AG04449 (cell line): Measurements from ENCODE around the gene SLIT3.

ENCODE experiments used
- CTCF ChIA-PET: fragments of 350-600 bp; formaldehyde crosslinking; extraction: SDS; loops from one replicate; lab custom pipeline; 2021; ENCODE audit warnings: antibody characterized with exemption; lab: Yijun Ruan, JAX
- POLR2A ChIA-PET: fragments of 400-600, 350-600 bp; formaldehyde crosslinking; extraction: SDS; loops from one replicate; lab custom pipeline; 2020; ENCODE audit warnings: antibody characterized with exemption, inconsistent platforms; lab: Yijun Ruan, JAX
- DNase-seq: peaks from one replicate; pipeline ENCODE4 v3.0.0-alpha.2; 2010; ENCODE audit warnings: low read depth, low spot score
- H3K4me3 ChIP-seq: 2 replicates; pipeline ENCODE4 v1.5.1; 2011; ENCODE audit warnings: low read depth, mild to moderate bottlenecking, control low read depth, low read length
- TF ChIP-seq, protein P1 (sequence below): IDR thresholded peaks from one replicate; pipeline ENCODE4 v1.5.1; 2011; ENCODE audit warnings: mild to moderate bottlenecking, moderate library complexity, low read length, control low read depth, inconsistent platforms; ENCODE audit not compliant: insufficient read depth; ENCODE audit errors: missing control alignments

SLIT3 gene

DNA sequence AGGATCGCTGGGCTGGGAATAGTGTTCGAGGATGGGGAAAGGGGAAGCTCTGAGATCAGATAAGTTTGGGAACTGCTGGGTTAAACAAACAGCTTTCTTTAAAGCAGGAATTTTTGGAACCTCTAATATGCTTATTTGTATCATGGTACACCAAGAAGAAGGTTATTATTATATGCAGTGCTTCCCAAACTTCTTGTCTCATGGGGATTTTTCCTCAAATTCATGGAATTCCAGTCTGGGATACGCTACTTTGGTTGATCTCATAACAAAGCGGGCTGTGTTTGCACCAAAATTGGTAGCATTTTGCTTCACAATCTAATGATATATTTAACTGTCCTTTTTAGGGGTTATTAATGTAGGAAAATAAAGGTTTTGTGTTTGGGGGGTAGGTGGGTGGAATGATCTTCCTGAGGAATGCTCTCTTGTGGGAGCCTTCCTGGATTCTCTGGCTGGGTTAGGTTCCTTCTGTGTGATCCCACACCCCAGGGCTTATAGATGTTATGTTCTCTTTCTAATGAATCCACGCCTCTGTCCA is 605.6 kb downstream of the SLIT3 start:
- POLR2A ChIA-PET, result no interaction called here
- TF ChIP-seq, protein P1, sequence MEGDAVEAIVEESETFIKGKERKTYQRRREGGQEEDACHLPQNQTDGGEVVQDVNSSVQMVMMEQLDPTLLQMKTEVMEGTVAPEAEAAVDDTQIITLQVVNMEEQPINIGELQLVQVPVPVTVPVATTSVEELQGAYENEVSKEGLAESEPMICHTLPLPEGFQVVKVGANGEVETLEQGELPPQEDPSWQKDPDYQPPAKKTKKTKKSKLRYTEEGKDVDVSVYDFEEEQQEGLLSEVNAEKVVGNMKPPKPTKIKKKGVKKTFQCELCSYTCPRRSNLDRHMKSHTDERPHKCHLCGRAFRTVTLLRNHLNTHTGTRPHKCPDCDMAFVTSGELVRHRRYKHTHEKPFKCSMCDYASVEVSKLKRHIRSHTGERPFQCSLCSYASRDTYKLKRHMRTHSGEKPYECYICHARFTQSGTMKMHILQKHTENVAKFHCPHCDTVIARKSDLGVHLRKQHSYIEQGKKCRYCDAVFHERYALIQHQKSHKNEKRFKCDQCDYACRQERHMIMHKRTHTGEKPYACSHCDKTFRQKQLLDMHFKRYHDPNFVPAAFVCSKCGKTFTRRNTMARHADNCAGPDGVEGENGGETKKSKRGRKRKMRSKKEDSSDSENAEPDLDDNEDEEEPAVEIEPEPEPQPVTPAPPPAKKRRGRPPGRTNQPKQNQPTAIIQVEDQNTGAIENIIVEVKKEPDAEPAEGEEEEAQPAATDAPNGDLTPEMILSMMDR, result no peak
- CTCF ChIA-PET, result interaction anchor here (1.0 to 3.3 kb wide), 4 partner anchors 9 to 52 kb away, joined by 3 to 23 read pairs (median 4); no protein-coding TSS in a partner anchor
- no peak overlapping the region for H3K4me3 ChIP-seq
- no peak for DNase-seq

DNA sequence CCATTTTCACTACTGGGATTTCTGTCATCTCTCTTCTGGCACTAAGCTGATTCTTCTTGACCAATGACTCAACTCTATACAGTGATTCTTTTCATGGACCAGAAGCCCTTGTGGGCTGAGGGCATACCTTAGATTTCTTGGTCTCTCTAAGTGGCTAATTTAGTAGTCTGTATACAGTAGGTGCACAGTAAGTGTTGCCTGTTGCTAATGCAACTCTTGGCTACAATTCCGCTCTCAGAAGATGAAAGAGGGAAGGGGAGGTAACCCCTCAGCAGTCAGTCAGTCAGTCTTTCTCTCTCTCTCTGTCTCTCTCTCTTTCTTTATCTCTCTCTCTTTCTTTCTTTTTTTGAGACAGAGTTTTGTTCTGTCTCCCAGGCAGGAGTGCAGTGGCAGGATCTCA is 606.6 kb downstream of the SLIT3 start:
- POLR2A ChIA-PET, result no interaction called here
- TF ChIP-seq, protein P1, result no peak
- no peak overlapping the region for H3K4me3 ChIP-seq
- CTCF ChIA-PET, result interaction anchor here (0.8 to 1.6 kb wide), 6 partner anchors 10 to 887 kb away, joined by 3 to 4 read pairs (median 3); no protein-coding TSS in a partner anchor
- no peak for DNase-seq

DNA sequence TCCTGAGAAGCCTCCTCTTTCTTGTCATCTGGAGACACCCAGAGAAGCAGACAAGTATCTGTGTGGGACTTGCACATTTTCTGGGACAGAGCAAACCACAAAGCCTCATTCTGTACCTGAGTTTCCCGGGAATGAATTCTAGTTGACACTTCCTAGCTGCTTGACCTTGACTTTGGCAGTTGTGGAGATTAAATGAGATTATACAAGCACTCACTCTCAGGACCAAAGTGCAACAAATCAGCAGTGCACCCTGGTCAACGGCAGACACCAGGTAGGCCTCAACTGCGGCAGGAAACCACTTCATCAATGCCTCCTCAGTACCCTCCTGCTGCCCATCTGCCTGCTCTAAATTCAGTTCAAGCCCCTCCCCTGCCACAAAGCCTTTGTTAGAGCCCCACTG is 607.1 kb downstream of the SLIT3 start:
- no peak overlapping the region for H3K4me3 ChIP-seq
- TF ChIP-seq, protein P1, result no peak
- no peak for DNase-seq
- ChIA-PET CTCF (interaction anchor here (0.8 to 1.9 kb wide), 6 partner anchors 11 to 887 kb away, joined by 3 to 5 read pairs (median 3); no protein-coding TSS in a partner anchor), POLR2A (no interaction called here)

DNA sequence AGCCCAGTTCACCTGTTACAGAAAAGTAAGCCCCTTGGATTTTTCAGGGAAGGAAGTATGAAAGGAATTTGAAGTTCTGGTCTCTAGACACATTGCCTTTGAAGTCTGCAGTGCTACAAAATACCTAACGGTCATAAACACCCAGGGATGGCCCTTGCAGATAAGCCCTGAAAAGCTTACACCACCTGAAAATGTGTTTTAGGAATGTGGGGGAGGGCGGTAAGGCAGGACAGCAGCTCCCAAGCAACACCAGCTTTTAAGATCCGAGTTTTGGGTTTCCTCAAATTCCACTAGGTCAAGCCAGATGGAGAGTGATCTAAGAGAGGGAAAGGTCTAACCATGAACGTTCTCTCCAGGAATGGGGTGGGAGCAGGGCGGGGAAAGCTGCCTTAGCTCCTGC is 607.6 kb downstream of the SLIT3 start:
- CTCF ChIA-PET, result interaction anchor here (0.9 to 1.9 kb wide), 3 partner anchors 11 to 17 kb away, joined by 3 to 5 read pairs (median 4); no protein-coding TSS in a partner anchor
- no peak for DNase-seq

DNA sequence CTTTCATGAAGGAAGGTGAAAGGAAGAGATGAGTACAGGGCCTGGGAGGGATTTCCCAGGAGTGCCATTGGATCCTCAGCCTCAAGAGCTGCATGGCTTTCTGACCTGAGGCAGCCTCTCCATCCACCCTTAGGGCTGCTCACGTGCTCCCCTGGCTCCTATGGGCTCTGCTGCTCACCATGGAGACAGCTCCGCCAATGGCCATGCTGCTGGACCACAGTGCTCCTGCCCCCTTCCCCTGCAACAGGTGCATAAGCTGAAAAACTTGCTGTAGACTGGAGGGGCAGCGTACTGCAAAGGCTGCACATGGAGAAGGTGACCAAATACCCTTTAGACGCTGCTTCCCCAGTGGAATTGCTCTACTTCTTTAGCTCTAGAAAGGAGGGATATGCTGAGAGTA is 609.0 kb downstream of the SLIT3 start:
- H3K4me3 ChIP-seq, result no peak overlapping the region
- ChIA-PET CTCF (interaction anchor here (1.1 to 5.3 kb wide), 4 partner anchors 9 to 13 kb away, joined by 3 to 50 read pairs (median 4); no protein-coding TSS in a partner anchor), POLR2A (no interaction called here)
- TF ChIP-seq, protein P1, result no peak
- DNase-seq, result no peak

More for the DNA sequence above, 607.6 kb downstream of the SLIT3 start:
- TF ChIP-seq, protein P1, result no peak
- POLR2A ChIA-PET, result no interaction called here
- no peak overlapping the region for H3K4me3 ChIP-seq

DNA sequence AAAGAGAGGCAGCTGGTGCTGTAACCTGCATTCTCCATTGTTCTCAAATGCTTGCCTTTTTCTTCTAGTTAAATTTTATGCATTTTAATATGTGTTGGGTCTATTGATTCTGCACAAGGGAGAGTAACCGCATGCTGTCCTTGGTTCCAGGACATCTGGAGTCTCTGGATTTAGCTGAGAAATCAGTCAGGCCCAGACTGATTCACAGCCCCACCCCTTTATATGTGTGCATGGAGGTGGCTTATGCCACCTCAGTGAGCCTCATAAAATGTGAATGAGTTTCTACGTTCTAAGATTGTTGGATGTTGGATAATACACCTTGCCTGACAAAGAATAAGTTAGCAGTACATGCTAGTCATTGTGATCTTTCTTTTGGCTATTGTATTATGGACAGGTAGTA is 611.7 kb downstream of the SLIT3 start:
- no peak for DNase-seq
- CTCF ChIA-PET, result interaction anchor here (1.2 to 5.3 kb wide), 2 partner anchors 9 to 17 kb away, joined by 5 to 50 read pairs; no protein-coding TSS in a partner anchor
- TF ChIP-seq, protein P1, result no peak
- H3K4me3 ChIP-seq, result no peak overlapping the region
- POLR2A ChIA-PET, result no interaction called here
